ENCODE data around the gene SDHD. TPM values are rescaled to one million over a fixed set of nuclear protein-coding genes. Genes with fewer than 3 reads are reported as not detected.
"Not testable (repeated sequence)": the region's sequence is repeated elsewhere in the genome, so short reads cannot be mapped to it uniquely, and the experiment has no call there.

Gene SDHD
- total RNA-seq, 2 donors from 2014 or later, result 274 to 276 TPM

GRCh38 chr11:112062923-112063322, 23.8 kb upstream of the SDHD start:
- H3K36me3 ChIP-seq, result peaks cover 5% of the 10 kb centered on the region
- H3K27ac ChIP-seq, result no peak overlapping the region
- no peak overlapping the region for H3K4me3 ChIP-seq
- TF ChIP-seq CTCF (IDR thresholded peaks at IDR 0.05), result no peak
- no peaks in the 10 kb centered on the region for H3K4me1 ChIP-seq
- H3K9me3 ChIP-seq, result no peaks in the 10 kb centered on the region
- no peaks in the 10 kb centered on the region for H3K27me3 ChIP-seq
- H3K9ac ChIP-seq (ENCODE audit: low read depth in 2 of 2, low read length in 2 of 2), result no peak overlapping the region
- intact Hi-C loops (cut with DNase I), result no loop called here
- DNase-seq, result no peak

GRCh38 chr11:112073941-112074811, 12.5 kb upstream of the SDHD start, which contains the start of the genes NKAPD1 and PIH1D2:
Gene NKAPD1, plus strand, starts transcription at chr11:112074299. Its CDS starts 1,276 bp downstream, at chr11:112075575.
Gene PIH1D2, minus strand, starts transcription at chr11:112074017. Its CDS starts 843 bp downstream, at chr11:112073174.
- Histone ChIP-seq H3K27me3 (no peaks in the 10 kb centered on the region), H3K9ac (ENCODE audit: low read depth in 2 of 2, low read length in 2 of 2) (peak within 1 kb of the TSS; percentile 84 to 93), H3K36me3 (no peaks in the 10 kb centered on the region), H3K4me1 (no peaks in the 10 kb centered on the region), H3K9me3 (no peaks in the 10 kb centered on the region), H3K4me3 (peak within 1 kb of the TSS; percentile 88), H3K27ac (peak within 1 kb of the TSS; percentile 90)
- intact Hi-C loops (cut with DNase I), result no loop called here
- no peak for TF ChIP-seq CTCF (IDR thresholded peaks at IDR 0.05)
- peak; percentile 82 for DNase-seq

GRCh38 chr11:112082729-112083128, 3.9 kb upstream of the SDHD start:
- Histone ChIP-seq H3K27me3 (no peaks in the 10 kb centered on the region), H3K36me3 (peaks cover 9% of the 10 kb centered on the region), H3K4me1 (peaks cover 6% of the 10 kb centered on the region), H3K27ac (no peak overlapping the region), H3K9me3 (no peaks in the 10 kb centered on the region), H3K4me3 (no peak overlapping the region), H3K9ac (ENCODE audit: low read depth in 2 of 2, low read length in 2 of 2) (no peak overlapping the region)
- intact Hi-C loops (cut with DNase I), result loop anchor here (10.0 kb wide), 1 partner anchor 148 kb away; the partner anchor contains the start of gene DIXDC1
- no peak for DNase-seq
- no peak for TF ChIP-seq CTCF (IDR thresholded peaks at IDR 0.05)

DNA sequence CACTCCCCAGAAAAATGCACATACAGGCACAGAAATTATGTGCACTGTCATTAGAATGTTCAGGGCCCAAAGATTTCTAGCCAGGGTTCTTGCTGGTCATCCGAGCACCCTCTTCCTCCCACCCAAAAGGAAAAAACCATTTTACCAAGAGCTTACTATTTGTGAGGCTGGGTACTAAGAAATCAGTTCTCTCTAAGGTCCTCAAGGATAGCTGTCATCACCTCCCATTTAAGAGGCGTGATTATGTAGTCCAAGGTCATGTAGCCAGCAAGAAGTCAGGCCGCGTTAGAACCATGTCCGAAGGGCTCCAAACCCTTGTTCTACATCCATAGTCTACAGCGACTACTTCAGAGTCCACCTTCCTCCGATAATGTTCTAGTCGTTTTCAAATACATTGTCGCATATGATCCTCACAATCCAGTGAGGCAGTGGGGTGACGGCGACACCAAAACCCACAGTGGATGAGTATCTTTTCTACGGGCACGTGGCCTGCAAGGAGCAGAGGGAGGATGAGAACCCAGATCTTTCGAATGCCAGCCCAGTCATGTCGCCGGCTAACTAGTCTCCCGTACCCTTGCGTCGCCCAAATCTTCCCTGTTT, 751 bp upstream of the SDHD start:
- no peak for TF ChIP-seq CTCF (IDR thresholded peaks at IDR 0.05)
- H3K9me3 ChIP-seq, result no peaks in the 10 kb centered on the region
- peak overlapping the region; percentile 67 for H3K4me3 ChIP-seq
- H3K27ac ChIP-seq, result peak overlapping the region; percentile 69
- DNase-seq, result peak; percentile 41
- no peaks in the 10 kb centered on the region for H3K27me3 ChIP-seq
- intact Hi-C loops (cut with DNase I), result loop anchor here (10.0 kb wide), 1 partner anchor 151 kb away; the partner anchor contains the start of gene DIXDC1
- peak overlapping the region; percentile 72 to 96 for H3K9ac ChIP-seq (ENCODE audit: low read depth in 2 of 2, low read length in 2 of 2)
- H3K4me1 ChIP-seq, result peaks cover 6% of the 10 kb centered on the region
- H3K36me3 ChIP-seq, result peaks cover 9% of the 10 kb centered on the region

DNA sequence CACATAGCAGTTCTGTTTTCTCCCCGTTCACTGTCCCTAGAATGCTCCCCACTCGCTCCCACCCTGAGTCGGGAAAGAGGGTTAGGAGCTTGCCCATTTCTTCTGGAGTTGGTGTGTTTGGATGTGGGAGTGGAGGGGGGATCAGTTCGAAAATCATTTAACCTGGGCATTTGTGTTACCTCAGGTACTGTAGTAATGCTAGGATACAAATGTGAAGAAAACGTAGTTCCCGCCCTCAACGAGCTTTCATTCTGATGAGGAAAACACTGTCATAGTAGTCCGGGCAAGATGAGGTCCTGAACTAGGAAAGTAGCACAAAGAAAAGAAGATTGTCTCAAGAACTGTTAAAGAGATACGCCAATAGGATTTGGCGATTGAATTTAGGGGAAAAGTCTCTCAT, 539 bp downstream of the SDHD start:
- peak overlapping the region; percentile 51 for H3K27ac ChIP-seq
- TF ChIP-seq CTCF (IDR thresholded peaks at IDR 0.05), result no peak
- peak; percentile 20 for DNase-seq
- H3K9me3 ChIP-seq, result no peaks in the 10 kb centered on the region
- peaks cover 22% of the 10 kb centered on the region for H3K36me3 ChIP-seq
- H3K4me1 ChIP-seq, result peaks cover 6% of the 10 kb centered on the region
- intact Hi-C loops (cut with DNase I), result loop anchor here (10.0 kb wide), 1 partner anchor 152 kb away; the partner anchor contains the start of gene DIXDC1
- peak overlapping the region; percentile 67 for H3K4me3 ChIP-seq
- peak overlapping the region; percentile 36 to 96 for H3K9ac ChIP-seq (ENCODE audit: low read depth in 2 of 2, low read length in 2 of 2)
- no peaks in the 10 kb centered on the region for H3K27me3 ChIP-seq

- H3K9me3 ChIP-seq; H3K27me3 ChIP-seq; H3K27ac ChIP-seq; H3K4me1 ChIP-seq; H3K4me3 ChIP-seq; DNase-seq; H3K9ac ChIP-seq (ENCODE audit: low read depth in 2 of 2, low read length in 2 of 2); intact Hi-C loops (cut with DNase I): not testable (repeated sequence)
- H3K36me3 ChIP-seq, result peaks cover 31% of the 10 kb centered on the region
These were observed 8.6 kb downstream of the SDHD start for GRCh38 chr11:112095302-112095701.
